PFSK-1 (cell line): ENCODE results near the gene SEZ6.

Experiments used
- FOXP2 ChIP-seq: optimal IDR thresholded peaks from 2 replicates; pipeline ENCODE3; 2011; ENCODE audit warnings: borderline replicate concordance, control low read depth, inconsistent platforms; ENCODE audit not compliant: insufficient read depth; ENCODE audit errors: extremely low read length, extremely low read depth
- POLR2AphosphoS5 ChIP-seq: IDR thresholded peaks from 2 replicates; pipeline ENCODE4 v1.6.1; 2012; ENCODE audit warnings: low read depth, mild to moderate bottlenecking, control low read depth, low read length, moderate library complexity
- REST ChIP-seq, 2 experiments: IDR thresholded peaks; 2 replicates each; pipeline versions ENCODE4 v1.6.1 to v1.8.0; 2011 to 2012; ENCODE audit warnings: low read depth in 2 of 2, low read length in 2 of 2, control low read depth in 1 of 2, inconsistent platforms in 1 of 2, mild to moderate bottlenecking in 1 of 2, moderate library complexity in 1 of 2; ENCODE audit not compliant: insufficient read depth in 1 of 2
- SIN3A ChIP-seq: IDR thresholded peaks from 2 replicates; pipeline ENCODE4 v1.6.1; 2012; ENCODE audit warnings: mild to moderate bottlenecking, low read length, moderate library complexity, borderline replicate concordance; ENCODE audit not compliant: insufficient read depth
- TAF1 ChIP-seq: IDR thresholded peaks from 2 replicates; pipeline ENCODE4 v1.6.1; 2012; ENCODE audit warnings: low read length, control low read depth, borderline replicate concordance; ENCODE audit not compliant: insufficient read depth

The SEZ6 gene

GRCh38 chr17:28961391-28961790 lies 44.4 kb downstream of the SEZ6 start:
- no peak for TF ChIP-seq FOXP2
- no peak for TF ChIP-seq POLR2AphosphoS5
- TF ChIP-seq TAF1 = no peak
- TF ChIP-seq REST (IDR thresholded peaks at IDR 0.05; ENCODE audit: insufficient read depth in 1 of 2, low read depth in 2 of 2, low read length in 2 of 2) = no peak
- TF ChIP-seq SIN3A = no peak

DNA sequence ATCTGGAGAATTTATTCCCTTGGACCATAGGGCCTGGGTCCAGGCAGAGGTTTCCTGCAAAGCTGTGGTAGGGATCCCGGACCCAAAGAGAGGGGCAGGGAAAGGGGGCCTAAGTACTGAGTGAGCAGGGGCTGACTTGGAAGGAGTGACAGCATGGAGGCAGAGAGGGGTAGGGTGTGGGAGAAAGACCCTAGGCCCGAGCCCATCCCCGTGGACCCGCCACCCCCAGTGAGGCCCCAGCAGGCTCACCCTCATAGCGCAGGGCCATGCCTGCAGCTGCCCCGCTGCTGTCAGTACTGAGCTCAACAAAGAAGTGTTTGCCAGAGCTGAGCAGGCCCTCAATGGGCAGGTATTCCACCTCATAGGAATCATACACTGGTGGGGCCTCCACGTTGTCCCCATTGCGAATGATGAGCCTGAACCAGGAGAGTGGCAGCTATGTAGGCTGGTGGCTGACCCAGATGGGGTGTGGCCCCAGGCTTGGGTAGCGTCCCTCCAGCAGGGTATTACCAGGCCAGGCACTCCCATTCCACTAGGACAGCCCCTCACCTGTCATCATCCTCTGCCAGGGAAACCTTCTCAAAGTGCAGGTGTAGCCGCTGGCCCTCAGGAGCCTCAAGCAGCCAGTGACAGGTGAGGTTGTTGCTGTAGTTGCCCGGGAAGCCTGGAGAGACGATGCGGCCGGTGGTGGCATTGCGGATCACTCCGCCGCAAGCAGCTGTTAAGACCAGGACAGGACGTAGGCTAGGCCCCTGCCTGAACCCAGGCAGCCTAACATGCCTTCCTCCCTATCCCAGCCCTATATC lies 45.4 kb downstream of the SEZ6 start:
- no peak for TF ChIP-seq SIN3A
- no peak for TF ChIP-seq FOXP2
- TF ChIP-seq POLR2AphosphoS5 = no peak

GRCh38 chr17:28959471-28959871 lies 46.4 kb downstream of the SEZ6 start:
- TF ChIP-seq SIN3A (no peak), TAF1 (no peak), POLR2AphosphoS5 (no peak), REST (IDR thresholded peaks at IDR 0.05; ENCODE audit: insufficient read depth in 1 of 2, low read depth in 2 of 2, low read length in 2 of 2) (no peak), FOXP2 (no peak)

GRCh38 chr17:28958820-28959455 lies 46.9 kb downstream of the SEZ6 start:
- TF ChIP-seq POLR2AphosphoS5 = no peak
- TF ChIP-seq SIN3A = no peak
- no peak for TF ChIP-seq FOXP2
- no peak for TF ChIP-seq REST (IDR thresholded peaks at IDR 0.05; ENCODE audit: insufficient read depth in 1 of 2, low read depth in 2 of 2, low read length in 2 of 2)
- no peak for TF ChIP-seq TAF1

DNA sequence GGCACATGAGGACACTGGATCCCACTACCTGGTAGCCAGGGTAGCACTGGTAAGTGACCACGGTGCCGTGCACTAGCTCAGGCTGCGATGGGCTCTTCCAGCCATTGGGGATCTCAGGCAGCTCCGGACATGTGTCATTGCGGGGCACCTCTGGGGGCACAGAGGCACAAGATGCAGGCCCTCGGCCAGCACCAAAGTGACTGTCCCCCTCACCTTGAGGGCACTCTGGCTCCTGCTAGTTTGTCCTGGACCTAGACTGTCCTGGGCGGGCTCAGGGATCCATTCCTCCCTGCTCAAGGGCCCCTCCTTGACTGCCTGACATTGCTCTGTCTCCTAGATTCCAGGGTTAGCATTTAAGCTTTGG lies 47.9 kb downstream of the SEZ6 start:
- TF ChIP-seq REST (IDR thresholded peaks at IDR 0.05; ENCODE audit: insufficient read depth in 1 of 2, low read depth in 2 of 2, low read length in 2 of 2) = no peak
- no peak for TF ChIP-seq FOXP2
- TF ChIP-seq POLR2AphosphoS5 = no peak
- no peak for TF ChIP-seq SIN3A
- no peak for TF ChIP-seq TAF1
